Effector memory CD8-positive, alpha-beta T cell (primary cell): ENCODE results near the gene FHL2.

Experiments
- ATAC-seq: fragments of 150-1000 bp; cut with Tn5 transposase; replicated peaks from 2 replicates; pipeline ENCODE4 v1.10.0; 2021; ENCODE audit warnings: mild to moderate bottlenecking, moderate library complexity
- DNase-seq, 3 experiments: peaks; one replicate each; pipeline ENCODE4 v3.0.0; 2021
- H3K27ac Mint-ChIP-seq, 2 donors: one replicate each; pipeline ENCODE4 v1.8.0; 2022; ENCODE audit warnings: mild to moderate bottlenecking in 2 of 2, mixed read lengths in 2 of 2, moderate library complexity in 2 of 2
- H3K27me3 Mint-ChIP-seq, 2 donors: one replicate each; pipeline ENCODE4 v1.8.0; 2022; ENCODE audit warnings: mixed read lengths in 2 of 2
- H3K36me3 Mint-ChIP-seq: one replicate; pipeline ENCODE4 v1.8.0; 2022; ENCODE audit warnings: mild to moderate bottlenecking, moderate library complexity, mixed read lengths; ENCODE audit not compliant: insufficient read depth
- H3K4me1 Mint-ChIP-seq, 2 donors: one replicate each; pipeline ENCODE4 v1.8.0; 2022; ENCODE audit warnings: low read depth in 2 of 2, mixed read lengths in 2 of 2
- H3K4me3 Mint-ChIP-seq, 2 donors: one replicate each; pipeline ENCODE4 v1.8.0; 2022; ENCODE audit warnings: mild to moderate bottlenecking in 2 of 2, mixed read lengths in 2 of 2, moderate library complexity in 2 of 2
- H3K9me3 Mint-ChIP-seq, 2 donors: one replicate each; pipeline ENCODE4 v1.8.0; 2022; ENCODE audit warnings: mixed read lengths in 2 of 2

The FHL2 gene

DNA sequence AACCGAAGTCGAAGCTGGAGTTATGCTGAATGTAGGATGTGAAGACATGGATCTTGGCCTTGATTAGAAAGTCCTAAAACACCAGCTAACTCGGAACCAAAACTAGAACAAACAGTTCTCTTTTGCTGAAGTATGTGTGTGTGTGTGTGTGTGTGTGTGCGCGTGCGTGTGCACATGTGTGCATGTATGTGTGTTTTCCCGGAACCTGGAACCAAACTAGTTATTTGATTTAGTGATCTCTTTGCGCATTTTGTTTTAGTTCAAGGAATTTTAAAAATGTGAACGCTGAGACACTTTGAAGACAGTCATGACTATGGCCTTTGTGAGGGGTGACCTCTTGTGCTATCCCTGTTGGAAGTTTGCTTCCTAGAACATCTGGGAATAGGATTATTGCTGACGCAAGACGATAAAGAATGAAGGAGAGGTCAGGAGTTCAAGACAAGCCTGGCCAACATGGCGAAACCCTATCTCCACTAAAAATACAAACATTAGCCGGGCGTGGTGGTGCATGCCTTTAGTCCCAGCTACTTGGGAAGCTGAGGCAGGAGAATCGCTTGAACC is 23.8 kb downstream of the FHL2 start:
- Mint-ChIP-seq H3K27ac (peak overlapping the region; percentile 86 to 92), H3K36me3 (no peaks in the 10 kb centered on the region), H3K4me1 (peaks cover 17 to 24% of the 10 kb centered on the region in 2 donors), H3K4me3 (no peak overlapping the region), H3K27me3 (peaks cover under 1 to 2% of the 10 kb centered on the region in 2 donors), H3K9me3 (no peaks in the 10 kb centered on the region)
- no peak for ATAC-seq
- DNase-seq = no peak

DNA sequence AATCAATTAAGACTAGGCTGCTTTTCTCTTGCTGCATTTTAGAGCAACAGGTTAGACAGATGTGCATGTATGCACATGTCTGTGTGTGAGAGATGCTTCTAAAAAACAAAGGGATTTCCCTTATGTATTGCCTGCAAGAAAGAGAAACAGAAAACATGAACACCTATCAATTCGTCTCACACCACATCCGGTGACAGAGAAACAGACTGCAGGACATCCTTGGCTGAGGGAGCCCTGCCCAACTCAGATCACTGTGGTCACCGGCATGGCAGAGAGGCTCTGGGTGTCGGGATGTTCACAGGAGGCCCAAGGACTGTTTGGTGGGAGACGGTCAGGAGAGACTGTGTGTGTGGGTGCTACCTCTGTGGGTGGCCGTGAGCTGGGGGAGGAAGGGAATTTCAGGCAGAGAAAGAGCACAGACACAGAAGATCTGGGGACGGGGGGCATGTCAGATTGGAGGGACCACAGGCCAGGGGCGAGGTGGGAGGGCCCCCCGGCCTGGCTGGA is 24.9 kb downstream of the FHL2 start:
- Mint-ChIP-seq H3K4me3 (peak overlapping the region; percentile 79 to 81), H3K27me3 (peaks cover 8% of the 10 kb centered on the region in 2 donors), H3K4me1 (peaks cover 22 to 30% of the 10 kb centered on the region in 2 donors), H3K27ac (peak overlapping the region; percentile 86 to 92), H3K36me3 (no peaks in the 10 kb centered on the region), H3K9me3 (no peaks in the 10 kb centered on the region)
- ATAC-seq (peak; percentile 73), DNase-seq (peak; percentile 13 to 42 (median 18))

DNA sequence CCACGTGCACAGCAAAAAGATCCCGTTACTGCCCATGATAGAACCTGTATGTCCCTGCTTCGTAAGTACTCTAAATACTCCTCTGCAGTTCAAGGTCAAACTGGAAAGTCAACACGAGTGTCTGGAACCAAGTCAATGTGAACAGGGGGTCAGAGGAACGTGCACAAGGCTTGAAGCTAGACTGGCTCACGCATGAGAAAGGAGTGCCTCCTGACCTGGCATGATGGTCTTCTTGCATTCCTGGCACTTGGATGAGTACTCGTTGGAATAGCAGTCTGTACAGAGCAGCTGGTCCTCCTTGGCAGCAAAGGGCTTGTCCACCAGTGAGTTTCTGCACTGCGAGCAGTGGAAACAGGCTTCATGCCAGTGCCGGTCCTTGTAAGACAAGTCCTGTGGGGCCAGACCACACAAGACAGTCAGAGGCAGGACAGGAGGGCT is 25.5 kb downstream of the FHL2 start:
- Mint-ChIP-seq H3K9me3 (no peaks in the 10 kb centered on the region), H3K27me3 (peaks cover 8% of the 10 kb centered on the region in 2 donors), H3K27ac (peak overlapping the region; percentile 86 to 92), H3K4me1 (peaks cover 22 to 30% of the 10 kb centered on the region in 2 donors), H3K4me3 (peak overlapping the region; percentile 79 to 81), H3K36me3 (no peaks in the 10 kb centered on the region)
- no peak for DNase-seq
- ATAC-seq = no peak

DNA sequence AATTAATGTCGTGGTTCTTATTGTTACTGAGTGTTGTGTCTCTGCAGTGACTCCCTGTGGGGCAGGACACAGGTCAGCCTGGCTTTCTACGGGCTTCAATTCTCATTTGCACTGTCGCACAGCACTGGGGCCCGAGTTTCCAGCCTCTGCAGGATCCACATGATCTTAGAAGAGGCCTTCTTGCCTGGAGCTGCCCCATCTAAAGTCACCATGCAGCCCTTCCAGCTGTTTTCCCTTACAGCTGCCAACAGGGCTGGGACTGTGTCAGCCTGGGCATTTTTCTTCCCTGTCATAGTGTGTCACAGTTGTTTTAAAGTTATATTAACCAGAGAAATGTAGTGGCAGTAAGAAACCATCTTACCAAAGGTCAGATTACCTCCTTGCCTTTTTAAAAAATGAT is 27.0 kb downstream of the FHL2 start:
- H3K4me1 Mint-ChIP-seq = peaks cover 22 to 30% of the 10 kb centered on the region in 2 donors
- no peaks in the 10 kb centered on the region for H3K9me3 Mint-ChIP-seq
- DNase-seq (no peak), ATAC-seq (no peak)
- H3K27me3 Mint-ChIP-seq = peaks cover 8% of the 10 kb centered on the region in 2 donors
- no peaks in the 10 kb centered on the region for H3K36me3 Mint-ChIP-seq
- H3K27ac Mint-ChIP-seq = no peak overlapping the region
- H3K4me3 Mint-ChIP-seq = no peak overlapping the region

DNA sequence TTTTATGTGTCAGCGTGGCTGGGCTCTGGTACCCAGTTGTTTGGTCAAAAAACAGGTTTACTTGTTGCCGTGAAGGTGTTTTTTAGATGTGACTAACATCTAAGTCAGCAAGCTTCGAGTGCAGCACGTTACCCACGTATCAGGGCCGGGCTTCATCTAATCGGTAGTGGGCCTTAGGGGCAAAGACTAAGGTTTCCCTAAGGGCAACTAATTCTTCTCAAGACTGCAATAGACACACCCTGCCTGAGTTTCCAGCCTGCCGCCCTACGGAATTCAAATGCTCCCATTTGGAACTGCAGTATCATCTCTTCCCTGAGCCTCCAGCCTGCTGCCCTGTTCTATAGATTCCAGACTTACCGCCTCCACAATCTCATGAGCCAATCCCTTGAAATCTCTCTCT is 27.7 kb downstream of the FHL2 start:
- H3K4me3 Mint-ChIP-seq = no peak overlapping the region
- no peaks in the 10 kb centered on the region for H3K9me3 Mint-ChIP-seq
- ATAC-seq = no peak

DNA sequence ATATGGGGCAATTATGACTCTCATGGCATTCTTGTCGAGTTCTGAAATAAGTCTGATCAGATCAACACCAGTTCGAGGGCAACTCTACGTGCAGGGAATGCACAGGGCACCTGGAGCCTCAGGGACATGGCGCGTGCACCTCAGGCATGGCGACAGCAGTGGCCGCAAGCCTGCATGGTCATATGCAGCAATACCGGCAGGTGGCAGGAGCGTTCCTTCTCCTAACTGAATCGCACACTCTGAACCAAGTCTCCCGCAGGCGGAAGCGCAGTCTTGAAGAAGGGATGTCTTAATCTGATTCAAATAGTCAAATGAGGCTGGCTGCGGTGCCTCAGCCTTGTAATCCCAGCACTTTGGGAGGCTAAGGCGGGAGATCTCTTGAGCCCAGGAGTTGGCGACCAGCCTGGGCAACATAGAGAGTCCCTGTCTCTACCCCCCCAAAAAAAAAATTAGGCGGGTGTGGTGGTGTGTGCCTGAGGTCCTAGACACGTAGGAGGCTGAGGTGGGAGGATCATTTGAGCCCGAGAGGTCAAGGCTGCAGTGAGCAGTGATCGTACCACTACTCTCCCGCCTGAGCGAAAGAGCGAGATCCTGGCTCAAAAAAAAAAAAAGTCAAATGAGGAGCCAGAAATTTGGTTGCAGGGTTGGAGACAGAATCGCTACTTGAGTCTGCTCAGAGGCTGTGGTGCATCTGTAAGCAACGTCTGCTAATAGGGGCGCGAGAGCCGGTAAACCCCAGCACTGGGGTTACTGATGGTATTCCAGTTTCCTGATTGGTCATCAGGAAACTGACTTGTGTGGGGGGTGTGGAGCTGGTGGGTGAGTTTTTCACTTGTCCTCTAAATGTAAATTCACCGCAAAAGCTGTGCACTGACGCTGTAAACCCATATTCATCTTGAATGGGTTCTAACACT is 28.8 kb downstream of the FHL2 start:
- ATAC-seq (peak; percentile 95), DNase-seq (peak; percentile 80 to 89 (median 82))
- Mint-ChIP-seq H3K27me3 (peaks cover 8% of the 10 kb centered on the region in 2 donors), H3K9me3 (no peaks in the 10 kb centered on the region), H3K4me3 (peak overlapping the region; percentile 68 to 80), H3K27ac (peak overlapping the region; percentile 36 to 82), H3K4me1 (peaks cover 22 to 28% of the 10 kb centered on the region in 2 donors), H3K36me3 (no peaks in the 10 kb centered on the region)

More for the DNA sequence above, 27.7 kb downstream of the FHL2 start:
- no peak for DNase-seq
- H3K36me3 Mint-ChIP-seq = no peaks in the 10 kb centered on the region
- H3K4me1 Mint-ChIP-seq = peaks cover 22 to 30% of the 10 kb centered on the region in 2 donors
- H3K27ac Mint-ChIP-seq = no peak overlapping the region
- peaks cover 8% of the 10 kb centered on the region in 2 donors for H3K27me3 Mint-ChIP-seq

DNA sequence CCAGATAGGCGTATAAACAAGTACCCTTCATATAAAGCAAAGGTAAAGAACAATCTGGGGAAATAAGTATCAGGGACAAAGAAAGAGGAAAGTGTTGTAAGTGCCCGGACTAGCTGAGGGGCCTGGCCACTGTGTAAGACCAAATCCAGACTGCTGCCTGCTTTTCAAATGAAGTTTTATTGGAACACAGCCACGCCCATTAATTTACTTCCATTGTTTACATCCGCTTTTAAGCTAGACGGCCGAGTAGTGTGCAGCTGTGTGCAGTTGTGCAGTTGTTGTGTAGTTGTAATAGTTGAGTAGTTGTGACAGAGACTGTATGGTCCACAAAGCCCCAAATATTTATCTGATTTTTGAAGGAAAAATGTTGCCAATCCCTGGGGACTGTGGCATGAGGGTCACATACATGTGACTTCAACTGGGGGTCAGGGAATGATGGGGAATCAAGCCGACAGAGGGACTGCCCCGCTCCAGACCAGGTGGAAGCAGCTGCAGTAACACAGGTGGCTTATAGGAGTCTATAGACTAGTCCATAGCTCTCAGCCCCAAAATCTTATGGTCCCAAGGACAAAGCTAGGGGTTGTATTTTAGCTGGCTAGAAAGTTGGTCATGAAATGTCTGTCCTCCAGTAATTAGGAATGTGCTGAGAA is 30.0 kb downstream of the FHL2 start:
- H3K4me3 Mint-ChIP-seq = no peak overlapping the region
- H3K36me3 Mint-ChIP-seq = no peaks in the 10 kb centered on the region
- H3K4me1 Mint-ChIP-seq = peaks cover 17 to 18% of the 10 kb centered on the region in 2 donors
- H3K27ac Mint-ChIP-seq = no peak overlapping the region
- no peak for ATAC-seq
- H3K9me3 Mint-ChIP-seq = no peaks in the 10 kb centered on the region
- DNase-seq = no peak
- H3K27me3 Mint-ChIP-seq = peaks cover 8% of the 10 kb centered on the region in 2 donors

DNA sequence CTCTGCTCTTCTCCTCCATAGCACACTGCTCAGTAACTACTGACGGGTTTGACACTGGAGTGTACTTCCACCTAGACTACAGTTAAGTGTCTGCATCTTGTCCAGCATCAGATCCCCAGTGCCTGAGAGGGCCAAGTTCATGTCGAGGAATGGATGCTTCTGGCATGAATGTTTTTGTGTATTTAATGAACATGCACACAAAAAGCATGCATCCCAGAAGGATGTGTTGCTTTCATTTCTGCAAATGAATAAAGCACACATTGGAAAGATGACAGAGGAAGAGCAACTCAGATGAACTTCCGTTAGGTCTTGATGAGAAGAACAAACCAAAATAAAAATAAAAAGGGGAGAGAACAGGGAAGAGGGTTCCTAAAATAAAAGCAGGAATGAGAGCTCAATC is 33.6 kb downstream of the FHL2 start:
- Mint-ChIP-seq H3K4me3 (no peak overlapping the region), H3K36me3 (peaks cover 4% of the 10 kb centered on the region), H3K4me1 (peaks cover 18 to 20% of the 10 kb centered on the region in 2 donors), H3K27ac (no peak overlapping the region), H3K9me3 (no peaks in the 10 kb centered on the region), H3K27me3 (peaks cover 7 to 8% of the 10 kb centered on the region in 2 donors)
- ATAC-seq (no peak), DNase-seq (no peak)

DNA sequence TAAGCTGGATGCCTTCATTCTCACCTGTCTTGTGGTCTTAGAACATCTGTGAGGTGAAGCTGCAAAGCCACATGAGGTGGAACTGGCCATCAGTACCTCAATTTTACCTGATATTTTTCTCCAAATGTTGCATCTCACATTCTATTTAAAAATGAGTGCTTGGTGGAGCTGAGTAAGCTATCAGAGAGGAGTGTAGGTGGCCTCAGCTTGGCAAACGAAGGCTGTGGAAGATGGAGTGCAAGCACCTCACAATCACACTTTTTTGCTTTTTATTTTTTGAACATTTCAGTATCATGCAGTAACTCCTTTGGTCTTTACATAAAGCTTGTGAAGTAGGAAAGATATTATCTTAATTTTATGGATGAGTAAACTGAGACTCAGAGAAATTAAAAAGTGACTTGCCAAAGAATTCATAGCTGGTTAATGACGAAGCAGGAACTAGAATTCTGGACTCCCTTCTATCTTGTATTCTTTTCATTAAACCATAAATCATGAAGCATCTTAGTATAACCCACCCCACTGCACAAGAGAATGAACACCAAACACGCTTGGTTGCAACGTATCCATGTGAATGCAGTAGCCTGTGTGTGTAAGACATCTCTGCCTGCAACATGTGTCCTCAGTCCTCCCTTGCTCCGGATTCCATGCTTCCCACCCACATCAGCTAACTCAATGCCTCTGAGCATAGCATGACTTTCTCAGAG is 34.3 kb downstream of the FHL2 start:
- peaks cover 12 to 17% of the 10 kb centered on the region in 2 donors for H3K4me1 Mint-ChIP-seq
- H3K27ac Mint-ChIP-seq = no peak overlapping the region
- H3K9me3 Mint-ChIP-seq = no peaks in the 10 kb centered on the region
- no peak overlapping the region for H3K4me3 Mint-ChIP-seq
- H3K27me3 Mint-ChIP-seq = peaks cover under 1 to 2% of the 10 kb centered on the region in 2 donors
- DNase-seq (no peak), ATAC-seq (no peak)
- H3K36me3 Mint-ChIP-seq = peaks cover 7% of the 10 kb centered on the region

DNA sequence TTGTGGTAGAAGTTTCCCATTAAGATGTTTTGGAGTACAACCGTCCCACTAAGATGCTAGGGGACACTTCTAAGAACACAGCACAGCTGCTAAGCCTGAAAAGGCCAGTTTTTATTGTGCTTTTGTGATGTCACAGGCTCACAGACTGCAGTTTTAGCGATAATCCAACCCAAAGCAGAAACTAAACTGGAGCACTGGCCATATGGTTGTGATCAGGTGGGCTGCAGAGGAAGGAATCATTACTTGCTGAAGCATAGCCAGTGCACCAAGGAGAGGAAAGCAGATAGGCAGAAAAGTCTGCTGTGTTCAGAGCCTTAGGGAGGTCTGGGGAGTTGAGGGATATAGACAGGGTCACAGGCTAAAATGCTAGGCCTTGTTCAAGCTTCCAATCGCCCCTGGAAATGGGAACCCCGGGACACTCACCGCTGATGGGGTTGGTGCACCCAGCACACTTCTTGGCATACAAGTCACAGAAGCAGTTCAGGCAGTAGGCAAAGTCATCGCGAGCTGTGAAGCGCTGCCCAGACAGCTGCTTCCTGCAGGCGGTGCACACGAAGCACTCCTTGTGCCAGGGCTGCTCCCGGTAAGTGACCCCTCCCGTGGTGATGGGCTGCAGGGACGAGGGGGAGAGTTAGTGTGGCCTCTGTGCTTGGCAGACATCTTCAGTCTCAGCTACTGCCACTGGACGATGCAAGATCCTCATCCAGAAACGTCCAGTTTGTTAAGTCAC is 35.8 kb downstream of the FHL2 start:
- no peaks in the 10 kb centered on the region for H3K9me3 Mint-ChIP-seq
- no peak for ATAC-seq
- peaks cover 11% of the 10 kb centered on the region for H3K36me3 Mint-ChIP-seq
- H3K4me1 Mint-ChIP-seq = peaks cover 11 to 16% of the 10 kb centered on the region in 2 donors
- no peak overlapping the region for H3K4me3 Mint-ChIP-seq
- DNase-seq = no peak
- H3K27ac Mint-ChIP-seq = peak overlapping the region; percentile 19 to 54
- H3K27me3 Mint-ChIP-seq = no peaks in the 10 kb centered on the region

DNA sequence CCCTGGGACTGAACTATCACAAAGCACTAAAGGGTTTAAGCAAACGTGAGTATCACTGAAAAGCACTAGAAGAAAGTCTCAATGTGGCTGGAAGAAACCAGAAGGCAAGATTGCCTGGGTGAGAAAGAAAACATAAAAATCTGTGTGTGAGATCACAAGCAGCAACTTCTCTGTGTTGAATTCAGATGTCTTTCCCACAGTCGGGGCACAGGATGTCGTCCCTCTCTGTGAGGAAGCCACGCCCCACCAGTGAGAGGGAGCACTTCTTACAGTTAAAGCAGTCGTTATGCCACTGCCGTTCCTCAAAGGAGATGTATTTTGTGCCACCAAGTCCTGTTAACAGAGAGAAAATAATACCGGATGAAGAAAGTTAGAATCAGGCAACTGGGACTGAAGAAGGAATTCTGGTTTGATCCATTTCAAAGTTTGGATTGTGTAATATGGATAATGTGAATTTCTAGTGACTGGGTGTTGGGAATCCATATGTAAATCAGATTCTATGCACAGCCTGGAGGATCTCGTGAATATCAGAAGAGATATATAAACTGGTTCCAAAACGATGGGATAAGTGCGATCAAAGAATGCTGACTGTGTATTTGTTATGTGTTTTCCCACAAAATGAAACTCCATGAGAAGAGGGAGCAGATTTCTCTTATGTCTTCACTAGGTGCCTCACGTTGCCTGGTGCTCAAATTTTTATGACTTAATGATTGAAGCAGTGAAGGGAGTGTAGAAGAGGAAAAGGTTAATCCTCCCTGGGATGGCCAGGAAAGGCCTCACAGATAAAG is 37.6 kb downstream of the FHL2 start:
- peaks cover 18% of the 10 kb centered on the region for H3K36me3 Mint-ChIP-seq
- H3K9me3 Mint-ChIP-seq = peaks cover 0 to 2% of the 10 kb centered on the region in 2 donors
- no peak for ATAC-seq
- DNase-seq = no peak
- H3K4me1 Mint-ChIP-seq = peaks cover 11 to 16% of the 10 kb centered on the region in 2 donors
- peak overlapping the region in 1 of 2 donors; percentile 76 for H3K27ac Mint-ChIP-seq
- H3K4me3 Mint-ChIP-seq = no peak overlapping the region
- H3K27me3 Mint-ChIP-seq = no peaks in the 10 kb centered on the region

DNA sequence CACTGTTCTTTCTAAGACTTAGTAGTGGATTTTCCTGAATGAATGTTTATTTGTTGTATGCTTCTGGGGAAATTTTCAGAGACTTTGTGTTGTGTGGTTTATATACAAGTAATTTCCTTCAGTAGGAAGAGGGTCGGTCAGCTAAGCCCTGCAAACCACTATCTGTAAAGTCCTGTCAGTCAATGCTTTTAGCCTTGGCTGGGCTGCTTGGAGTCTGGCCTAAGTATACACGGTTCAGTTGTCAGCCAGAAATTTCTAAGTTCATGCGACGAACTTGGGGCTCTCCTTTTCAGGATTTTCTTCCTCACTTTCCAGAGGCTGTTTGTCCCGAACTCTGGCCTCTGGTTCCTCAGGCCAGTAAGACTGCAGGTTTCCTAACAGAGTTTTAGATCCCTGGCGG is 40.3 kb downstream of the FHL2 start:
- no peak for DNase-seq
- peaks cover 25% of the 10 kb centered on the region for H3K36me3 Mint-ChIP-seq

More for the DNA sequence above, 40.3 kb downstream of the FHL2 start:
- Mint-ChIP-seq H3K4me1 (peaks cover 11 to 16% of the 10 kb centered on the region in 2 donors), H3K27ac (no peak overlapping the region), H3K9me3 (peaks cover 4 to 5% of the 10 kb centered on the region in 2 donors), H3K4me3 (no peak overlapping the region), H3K27me3 (no peaks in the 10 kb centered on the region)
- no peak for ATAC-seq
